NCI-H2227 treated with DMSO at 0.1 percent for 48 hours (cell line): ENCODE data around the gene GALNT12.

ENCODE experiments used
- DNase-seq: peaks from one replicate; lab custom pipeline; 2025; lab: John Stamatoyannopoulos, UW

The GALNT12 gene

GRCh38 chr9:98861781-98862504 is 54.5 kb downstream of the GALNT12 start:
- DNase-seq: no peak

GRCh38 chr9:98862936-98863335 is 55.5 kb downstream of the GALNT12 start:
- no peak for DNase-seq

- DNase-seq: no peak
Measured at GRCh38 chr9:98864281-98865174, 57.1 kb downstream of the GALNT12 start.

- DNase-seq: no peak
Measured at GRCh38 chr9:98865284-98865875, 57.9 kb downstream of the GALNT12 start.

GRCh38 chr9:98866435-98867102 is 59.1 kb downstream of the GALNT12 start:
- no peak for DNase-seq

- no peak for DNase-seq
Measured at GRCh38 chr9:98867103-98867428, 59.6 kb downstream of the GALNT12 start.

GRCh38 chr9:98867429-98868168 is 60.1 kb downstream of the GALNT12 start:
- DNase-seq: no peak

GRCh38 chr9:98869078-98869745 is 61.7 kb downstream of the GALNT12 start:
- DNase-seq: no peak

GRCh38 chr9:98869866-98870265 is 62.4 kb downstream of the GALNT12 start:
- no peak for DNase-seq

- DNase-seq: no peak
Measured at GRCh38 chr9:98870782-98871557, 63.5 kb downstream of the GALNT12 start.

- DNase-seq: no peak
Measured at GRCh38 chr9:98871558-98872065, 64.1 kb downstream of the GALNT12 start.

- DNase-seq: no peak
Measured at GRCh38 chr9:98873526-98873925, 66.1 kb downstream of the GALNT12 start.

- DNase-seq: no peak
Measured at GRCh38 chr9:98873951-98874371, 66.5 kb downstream of the GALNT12 start.

- DNase-seq: no peak
Measured at GRCh38 chr9:98874721-98875255, 67.3 kb downstream of the GALNT12 start.

GRCh38 chr9:98875536-98875935 is 68.1 kb downstream of the GALNT12 start:
- no peak for DNase-seq

- no peak for DNase-seq
Measured at GRCh38 chr9:98877311-98877710, 69.8 kb downstream of the GALNT12 start.

GRCh38 chr9:98879094-98879962 is 71.9 kb downstream of the GALNT12 start:
- DNase-seq: no peak

- DNase-seq: no peak
Measured at GRCh38 chr9:98879963-98880310, 72.5 kb downstream of the GALNT12 start.
